Measurements from ENCODE around the gene PRX. TPM values are rescaled to one million over a fixed set of nuclear protein-coding genes. Genes with fewer than 3 reads are reported as not detected.

PRX gene
- total and polyA plus RNA-seq, 9 of the 15 experiments (the other 6 are each of a cell fraction or from before 2014, with no cell fraction given) = 0.65 to 3.5 (median 1.7) TPM; not detected in 2

GRCh38 chr19:40445780-40446262 is 32.6 kb upstream of the PRX start (continued):
- TF ChIP-seq MYC (IDR thresholded peaks at IDR 0.05; ENCODE audit: low read depth, low read length) = no peak
- TF ChIP-seq MYC (CRISPR knock-in tag; IDR thresholded peaks at IDR 0.05; ENCODE audit: borderline replicate concordance, low read depth) = no peak
- no peak for TF ChIP-seq ZNF766 (CRISPR knock-in tag; conservative IDR thresholded peaks at IDR 0.05)
- TF ChIP-seq RBM17 (IDR thresholded peaks at IDR 0.05; ENCODE audit: borderline replicate concordance, low read depth, low read length) = no peak
- TF ChIP-seq, protein P1, sequence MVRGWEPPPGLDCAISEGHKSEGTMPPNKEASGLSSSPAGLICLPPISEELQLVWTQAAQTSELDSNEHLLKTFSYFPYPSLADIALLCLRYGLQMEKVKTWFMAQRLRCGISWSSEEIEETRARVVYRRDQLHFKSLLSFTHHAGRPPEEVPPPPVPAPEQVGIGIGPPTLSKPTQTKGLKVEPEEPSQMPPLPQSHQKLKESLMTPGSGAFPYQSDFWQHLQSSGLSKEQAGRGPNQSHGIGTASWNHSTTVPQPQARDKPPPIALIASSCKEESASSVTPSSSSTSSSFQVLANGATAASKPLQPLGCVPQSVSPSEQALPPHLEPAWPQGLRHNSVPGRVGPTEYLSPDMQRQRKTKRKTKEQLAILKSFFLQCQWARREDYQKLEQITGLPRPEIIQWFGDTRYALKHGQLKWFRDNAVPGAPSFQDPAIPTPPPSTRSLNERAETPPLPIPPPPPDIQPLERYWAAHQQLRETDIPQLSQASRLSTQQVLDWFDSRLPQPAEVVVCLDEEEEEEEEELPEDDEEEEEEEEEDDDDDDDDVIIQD (CRISPR knock-in tag; IDR thresholded peaks at IDR 0.05) = no peak
- peak; percentile 81 for TF ChIP-seq EP400 (IDR thresholded peaks at IDR 0.05)
- TF ChIP-seq CHCHD3 (CRISPR knock-in tag; IDR thresholded peaks at IDR 0.05) = no peak
- TF ChIP-seq RHOXF2B (CRISPR knock-in tag; conservative IDR thresholded peaks at IDR 0.05) = no peak

- POLR2A ChIA-PET = interaction anchor here (0.8 to 3.7 kb wide), 5 partner anchors 10 to 140 kb away, joined by 3 to 28 read pairs (median 25); partner anchors contain the start of genes BLVRB and SERTAD1
- 22% methylated on average over 15 of the region's 18 CpGs for WGBS (ENCODE audit: insufficient coverage, low coverage, missing lambda C conversion rate)
- peak; percentile 50; the same call in 1 of the 2 replicates for TF ChIP-seq NCOA1 (IDR thresholded peaks at IDR 0.05; ENCODE audit: low read depth)
- TF ChIP-seq, protein P2, sequence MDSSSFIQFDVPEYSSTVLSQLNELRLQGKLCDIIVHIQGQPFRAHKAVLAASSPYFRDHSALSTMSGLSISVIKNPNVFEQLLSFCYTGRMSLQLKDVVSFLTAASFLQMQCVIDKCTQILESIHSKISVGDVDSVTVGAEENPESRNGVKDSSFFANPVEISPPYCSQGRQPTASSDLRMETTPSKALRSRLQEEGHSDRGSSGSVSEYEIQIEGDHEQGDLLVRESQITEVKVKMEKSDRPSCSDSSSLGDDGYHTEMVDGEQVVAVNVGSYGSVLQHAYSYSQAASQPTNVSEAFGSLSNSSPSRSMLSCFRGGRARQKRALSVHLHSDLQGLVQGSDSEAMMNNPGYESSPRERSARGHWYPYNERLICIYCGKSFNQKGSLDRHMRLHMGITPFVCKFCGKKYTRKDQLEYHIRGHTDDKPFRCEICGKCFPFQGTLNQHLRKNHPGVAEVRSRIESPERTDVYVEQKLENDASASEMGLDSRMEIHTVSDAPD (CRISPR knock-in tag; IDR thresholded peaks at IDR 0.05) = 0 out of 2 replicates have a peak, but pooled peaks have one; percentile 19
- 0 out of 2 replicates have a peak, but pooled peaks have one; percentile 56 for TF ChIP-seq ARID2 (IDR thresholded peaks at IDR 0.05)
- TF ChIP-seq CUX1 (CRISPR knock-in tag; IDR thresholded peaks at IDR 0.05) = no peak
- TF ChIP-seq CC2D1A (IDR thresholded peaks at IDR 0.05) = peak; percentile 45; the same call in 1 of the 2 replicates
Observed at GRCh38 chr19:40444825-40445312, 31.7 kb upstream of the PRX start.

More at GRCh38 chr19:40444825-40445312, 31.7 kb upstream of the PRX start:
- Histone ChIP-seq H4K20me1 (replicated peaks; ENCODE audit: control insufficient read depth, insufficient read depth, low read length) (peaks cover 22% of the 10 kb centered on the region), H3K27me3 (ENCODE audit: control insufficient read depth in 2 of 2, insufficient read depth in 2 of 2, low read length in 2 of 2) (no peaks in the 10 kb centered on the region), H3K9me3 (replicated peaks; ENCODE audit: control insufficient read depth, insufficient read depth, low read depth, low read length) (no peaks in the 10 kb centered on the region), H2AFZ (ENCODE audit: low read depth, low read length) (peak overlapping the region; percentile 93), H3K79me2 (ENCODE audit: control insufficient read depth, insufficient read depth, low read length) (peaks cover 38% of the 10 kb centered on the region), H3K27ac (ENCODE audit: extremely low read depth, low read depth, low read length) (peak overlapping the region; percentile 95), H3K4me3 (peak overlapping the region; percentile 90), H3K4me2 (ENCODE audit: insufficient read depth, low read length) (peak overlapping the region; percentile 89), H3K9ac (ENCODE audit: insufficient read depth in 1 of 2, low read depth in 2 of 2, low read length in 2 of 2) (peak overlapping the region; percentile 70 to 87; a peak in 3 of 4 replicates), H3K36me3 (ENCODE audit: control insufficient read depth, insufficient read depth, low read length) (peaks cover 51% of the 10 kb centered on the region), H3K9me1 (ENCODE audit: control insufficient read depth, insufficient read depth, low read length) (no peaks in the 10 kb centered on the region), H3K4me1 (replicated peaks in 1 of 2; ENCODE audit: control insufficient read depth in 2 of 2, insufficient read depth in 2 of 2, low read length in 2 of 2) (peaks cover 24 to 29% of the 10 kb centered on the region in 2 experiments)
- ATAC-seq (no peak), FAIRE-seq (no peak), DNase-seq (ENCODE audit: extremely low read depth in 1 of 4, low spot score in 3 of 4) (no peak)
- intact Hi-C loops (cut with micrococcal nuclease) (loop anchor here (1.0 to 5.0 kb wide), 4 partner anchors 24 to 140 kb away; partner anchors contain the start of genes C19orf47 and PLD3), in situ Hi-C loops (cut with MboI) (no loop called here)
- CTCF ChIA-PET (ENCODE audit: low intra/inter-chr PET ratio) = interaction anchor here (1.1 to 1.2 kb wide), 2 partner anchors 25 to 140 kb away, joined by 3 to 4 read pairs; no protein-coding TSS in a partner anchor
- no TSS peak for BruUV-seq (replicated peaks)
